ENCODE results near the gene MAP7D1. TPM values are rescaled to one million over a fixed set of nuclear protein-coding genes. Genes with fewer than 3 reads are reported as not detected.

Gene MAP7D1
- total and polyA plus RNA-seq, 2 of the 13 experiments (the other 11 are each of a cell fraction or from before 2014, with no cell fraction given): 5.6 to 7.2 TPM

- H2AFZ ChIP-seq (ENCODE audit: low read length): no peak overlapping the region
These were observed 21.9 kb upstream of the MAP7D1 start for GRCh38 chr1:36134031-36134430.

More at GRCh38 chr1:36134031-36134430, 21.9 kb upstream of the MAP7D1 start:
- ChIA-PET CTCF (ENCODE audit: low intra/inter-chr PET ratio, low total read pairs) (interaction anchor here (1.5 to 4.5 kb wide), 3 partner anchors 32 to 54 kb away, joined by 6 to 104 read pairs (median 9); no protein-coding TSS in a partner anchor), POLR2A (interaction anchor here (1.2 kb wide), 1 partner anchor 19 kb away, joined by 4 read pairs; no protein-coding TSS in a partner anchor)
- Histone ChIP-seq H3K9ac (ENCODE audit: insufficient read depth, low read depth, low read length) (no peak overlapping the region), H3K4me3 (replicated peaks in 1 of 3; ENCODE audit: insufficient read depth in 1 of 3, low read depth in 2 of 3, low read length in 3 of 3) (no peak overlapping the region), H3K27me3 (ENCODE audit: control insufficient read depth in 1 of 2, insufficient read depth in 2 of 2, low read length in 2 of 2) (no peaks in the 10 kb centered on the region), H3K36me3 (replicated peaks in 1 of 2; ENCODE audit: control insufficient read depth in 1 of 2, insufficient read depth in 2 of 2, low read length in 2 of 2) (peaks cover 10 to 26% of the 10 kb centered on the region in 2 experiments; a peak in 3 of 5 replicates), H3K4me1 (ENCODE audit: insufficient read depth, low read length) (peaks cover 18% of the 10 kb centered on the region), H3K27ac (ENCODE audit: extremely low read length, insufficient read depth, low read length) (no peak overlapping the region), H3K79me2 (ENCODE audit: insufficient read depth, low read length) (no peaks in the 10 kb centered on the region), H3K4me2 (ENCODE audit: low read depth, low read length) (no peak overlapping the region), H4K20me1 (ENCODE audit: insufficient read depth, low read length) (no peaks in the 10 kb centered on the region), H3K9me3 (ENCODE audit: low read length) (no peaks in the 10 kb centered on the region)
- DNase-seq (ENCODE audit: low spot score) (no peak), ATAC-seq (peak; percentile 25), FAIRE-seq (no peak)
- no peak for TF ChIP-seq MED13 (CRISPR knock-in tag; IDR thresholded peaks at IDR 0.05)
- no peak for TF ChIP-seq ZNF513 (CRISPR knock-in tag; conservative IDR thresholded peaks at IDR 0.05)
- TF ChIP-seq ETS1 (CRISPR knock-in tag; IDR thresholded peaks at IDR 0.05): no peak
- no peak for TF ChIP-seq ZMYM3 (CRISPR knock-in tag; IDR thresholded peaks at IDR 0.05)
- no peak for TF ChIP-seq NR1H2 (CRISPR knock-in tag; IDR thresholded peaks at IDR 0.05; ENCODE audit: borderline replicate concordance, low read depth)
- no peak for TF ChIP-seq SP4 (CRISPR knock-in tag; IDR thresholded peaks at IDR 0.05)
- no peak for TF ChIP-seq ZKSCAN8 (CRISPR knock-in tag; IDR thresholded peaks at IDR 0.05; ENCODE audit: borderline replicate concordance)
- TF ChIP-seq TRAFD1 (CRISPR knock-in tag; IDR thresholded peaks at IDR 0.05; ENCODE audit: borderline replicate concordance): no peak
- TF ChIP-seq HOXA5 (CRISPR knock-in tag; IDR thresholded peaks at IDR 0.05): no peak
- WGBS (ENCODE audit: low lambda C conversion rate): 11% methylated on average over 6 of the region's 6 CpGs
- no TSS peak for BruUV-seq (replicated peaks)
- intact Hi-C loops (cut with micrococcal nuclease; ENCODE audit: unreplicated experiment) (loop anchor here (1.0 kb wide), 1 partner anchor 35 kb away; no protein-coding TSS in a partner anchor), in situ Hi-C loops (cut with HindIII; ENCODE audit: extremely low pct_ligation_motif_present, low pct_unique_long_range_greater_than_20kb) (loop anchor here (5.0 kb wide), 1 partner anchor 37 kb away; no protein-coding TSS in a partner anchor)
